LNCAP (cell line): ENCODE data around the gene LRP6.

Experiments
- CTCF ChIP-seq: fragments of 450-650 bp; IDR thresholded peaks from 2 replicates; pipeline ENCODE4 v1.5.1; 2017; ENCODE audit warnings: mild to moderate bottlenecking

LRP6 gene

GRCh38 chr12:12166751-12167150, 100.1 kb downstream of the LRP6 start:
- no peak for TF ChIP-seq CTCF

- TF ChIP-seq CTCF: no peak
Observed at GRCh38 chr12:12159988-12160387, 106.9 kb downstream of the LRP6 start.

GRCh38 chr12:12158858-12159257, 108.0 kb downstream of the LRP6 start:
- no peak for TF ChIP-seq CTCF

- no peak for TF ChIP-seq CTCF
Observed at GRCh38 chr12:12157424-12157823, 109.4 kb downstream of the LRP6 start.

- TF ChIP-seq CTCF: no peak
Observed at GRCh38 chr12:12156828-12157227, 110.0 kb downstream of the LRP6 start.

GRCh38 chr12:12156116-12156515, 110.7 kb downstream of the LRP6 start:
- TF ChIP-seq CTCF: no peak

- TF ChIP-seq CTCF: no peak
Observed at GRCh38 chr12:12153596-12153995, 113.2 kb downstream of the LRP6 start.

- TF ChIP-seq CTCF: no peak
Observed at GRCh38 chr12:12147111-12147510, 119.7 kb downstream of the LRP6 start.
